ENCODE results near the gene STRADB. TPM values are rescaled to one million over a fixed set of nuclear protein-coding genes. Genes with fewer than 3 reads are reported as not detected.
"Not testable (repeated sequence)": the region's sequence is repeated elsewhere in the genome, so short reads cannot be mapped to it uniquely, and the experiment has no call there.

The STRADB gene
- total RNA-seq, 2 experiments from 2014 or later = 17.6 to 19.1 TPM

GRCh38 chr2:201414099-201415023, 37.2 kb upstream of the STRADB start:
- H3K27me3 Mint-ChIP-seq (ENCODE audit: low read depth) = no peaks in the 10 kb centered on the region
- H3K27ac Mint-ChIP-seq = no peak overlapping the region
- H3K36me3 Mint-ChIP-seq (ENCODE audit: low read depth) = peaks cover 4% of the 10 kb centered on the region
- peak; percentile 9 for DNase-seq
- H3K4me3 Mint-ChIP-seq = no peak overlapping the region
- intact Hi-C loops (cut with micrococcal nuclease) = loop anchor here (1.0 to 5.0 kb wide), 4 partner anchors 34 to 228 kb away; partner anchors contain the start of gene TMEM237
- CTCF ChIA-PET = interaction anchor here (0.6 to 1.2 kb wide), 6 partner anchors 33 to 300 kb away, joined by 3 to 6 read pairs (median 4); partner anchors contain the start of genes STRADB and TRAK2
- no peaks in the 10 kb centered on the region for H3K9me3 Mint-ChIP-seq
- H3K4me1 Mint-ChIP-seq (ENCODE audit: low read depth) = peaks cover 23% of the 10 kb centered on the region

- H3K27me3 Mint-ChIP-seq (ENCODE audit: low read depth) = no peaks in the 10 kb centered on the region
- no peaks in the 10 kb centered on the region for H3K9me3 Mint-ChIP-seq
- H3K4me1 Mint-ChIP-seq (ENCODE audit: low read depth) = peaks cover 30% of the 10 kb centered on the region
- H3K36me3 Mint-ChIP-seq (ENCODE audit: low read depth) = peaks cover 7% of the 10 kb centered on the region
- DNase-seq = no peak
- no peak overlapping the region for H3K4me3 Mint-ChIP-seq
- H3K27ac Mint-ChIP-seq = no peak overlapping the region
- intact Hi-C loops (cut with micrococcal nuclease) = loop anchor here (2.0 kb wide), 1 partner anchor 228 kb away; the partner anchor contains the start of gene TMEM237
- CTCF ChIA-PET = interaction anchor here (1.1 to 1.2 kb wide), 2 partner anchors 32 to 37 kb away, joined by 3 to 4 read pairs; partner anchors contain the start of genes STRADB and TRAK2
Measured at GRCh38 chr2:201415149-201415548, 36.4 kb upstream of the STRADB start.

- no peaks in the 10 kb centered on the region for H3K27me3 Mint-ChIP-seq (ENCODE audit: low read depth)
- peak; percentile 38 for DNase-seq
- CTCF ChIA-PET = no interaction called here
- no peaks in the 10 kb centered on the region for H3K9me3 Mint-ChIP-seq
- peaks cover 43% of the 10 kb centered on the region for H3K4me1 Mint-ChIP-seq (ENCODE audit: low read depth)
- no peak overlapping the region for H3K4me3 Mint-ChIP-seq
- peaks cover 5% of the 10 kb centered on the region for H3K36me3 Mint-ChIP-seq (ENCODE audit: low read depth)
- peak overlapping the region; percentile 16 for H3K27ac Mint-ChIP-seq
- intact Hi-C loops (cut with micrococcal nuclease) = no loop called here
Measured at GRCh38 chr2:201419057-201419635, 32.4 kb upstream of the STRADB start.

- peaks cover 5% of the 10 kb centered on the region for H3K36me3 Mint-ChIP-seq (ENCODE audit: low read depth)
Measured at GRCh38 chr2:201419986-201420385, 31.6 kb upstream of the STRADB start.

GRCh38 chr2:201420442-201421113, 31.0 kb upstream of the STRADB start:
- Mint-ChIP-seq H3K36me3 (ENCODE audit: low read depth) (peaks cover 5% of the 10 kb centered on the region), H3K9me3 (no peaks in the 10 kb centered on the region), H3K4me1 (ENCODE audit: low read depth) (peaks cover 50% of the 10 kb centered on the region), H3K27me3 (ENCODE audit: low read depth) (no peaks in the 10 kb centered on the region), H3K4me3 (no peak overlapping the region), H3K27ac (peak overlapping the region; percentile 65)
- no peak for DNase-seq
- CTCF ChIA-PET = no interaction called here
- intact Hi-C loops (cut with micrococcal nuclease) = loop anchor here (1.0 kb wide), 1 partner anchor 31 kb away; the partner anchor contains the start of genes STRADB and TRAK2

More at GRCh38 chr2:201419986-201420385, 31.6 kb upstream of the STRADB start:
- intact Hi-C loops (cut with micrococcal nuclease) = loop anchor here (1.0 kb wide), 1 partner anchor 31 kb away; the partner anchor contains the start of genes STRADB and TRAK2
- Mint-ChIP-seq H3K4me1 (ENCODE audit: low read depth) (peaks cover 49% of the 10 kb centered on the region), H3K27ac (peak overlapping the region; percentile 15), H3K27me3 (ENCODE audit: low read depth) (no peaks in the 10 kb centered on the region), H3K9me3 (no peaks in the 10 kb centered on the region), H3K4me3 (no peak overlapping the region)
- CTCF ChIA-PET = no interaction called here
- no peak for DNase-seq

- H3K4me3 Mint-ChIP-seq = no peak overlapping the region
- intact Hi-C loops (cut with micrococcal nuclease) = no loop called here
- peaks cover 22% of the 10 kb centered on the region for H3K4me1 Mint-ChIP-seq (ENCODE audit: low read depth)
- H3K27ac Mint-ChIP-seq = no peak overlapping the region
- CTCF ChIA-PET = interaction anchor here (0.9 kb wide), 1 partner anchor 12 kb away, joined by 3 read pairs; no protein-coding TSS in a partner anchor
- peaks cover 10% of the 10 kb centered on the region for H3K9me3 Mint-ChIP-seq
- peaks cover 1% of the 10 kb centered on the region for H3K36me3 Mint-ChIP-seq (ENCODE audit: low read depth)
- H3K27me3 Mint-ChIP-seq (ENCODE audit: low read depth) = no peaks in the 10 kb centered on the region
- no peak for DNase-seq
Measured at GRCh38 chr2:201425952-201426351, 25.6 kb upstream of the STRADB start.

- H3K4me3 Mint-ChIP-seq; CTCF ChIA-PET; intact Hi-C loops (cut with micrococcal nuclease); DNase-seq; H3K27ac Mint-ChIP-seq; H3K36me3 Mint-ChIP-seq (ENCODE audit: low read depth); H3K27me3 Mint-ChIP-seq (ENCODE audit: low read depth): not testable (repeated sequence)
- H3K4me1 Mint-ChIP-seq (ENCODE audit: low read depth) = peaks cover 31% of the 10 kb centered on the region
- peaks cover 10% of the 10 kb centered on the region for H3K9me3 Mint-ChIP-seq
Measured at GRCh38 chr2:201428366-201428765, 23.2 kb upstream of the STRADB start.

- peaks cover 36% of the 10 kb centered on the region for H3K4me1 Mint-ChIP-seq (ENCODE audit: low read depth)
- not testable (repeated sequence) for H3K27ac Mint-ChIP-seq
- CTCF ChIA-PET = interaction anchor here (1.3 kb wide), 1 partner anchor 21 kb away, joined by 3 read pairs; no protein-coding TSS in a partner anchor
Measured at GRCh38 chr2:201429835-201430234, 21.7 kb upstream of the STRADB start.

GRCh38 chr2:201430322-201430721, 21.2 kb upstream of the STRADB start:
- DNase-seq; H3K4me3 Mint-ChIP-seq; H3K27me3 Mint-ChIP-seq (ENCODE audit: low read depth); H3K27ac Mint-ChIP-seq; H3K36me3 Mint-ChIP-seq (ENCODE audit: low read depth): not testable (repeated sequence)
- CTCF ChIA-PET = interaction anchor here (1.3 kb wide), 1 partner anchor 20 kb away, joined by 3 read pairs; no protein-coding TSS in a partner anchor
- Mint-ChIP-seq H3K4me1 (ENCODE audit: low read depth) (peaks cover 37% of the 10 kb centered on the region), H3K9me3 (peaks cover 10% of the 10 kb centered on the region)
- intact Hi-C loops (cut with micrococcal nuclease) = loop anchor here (5.0 kb wide), 3 partner anchors 168 to 602 kb away; partner anchors contain the start of genes ALS2, CASP8 and FZD7

More at GRCh38 chr2:201429835-201430234, 21.7 kb upstream of the STRADB start:
- peaks cover 10% of the 10 kb centered on the region for H3K9me3 Mint-ChIP-seq
- not testable (repeated sequence) for H3K36me3 Mint-ChIP-seq (ENCODE audit: low read depth); DNase-seq; H3K4me3 Mint-ChIP-seq; H3K27me3 Mint-ChIP-seq (ENCODE audit: low read depth)
- intact Hi-C loops (cut with micrococcal nuclease) = loop anchor here (5.0 kb wide), 3 partner anchors 168 to 602 kb away; partner anchors contain the start of genes ALS2, CASP8 and FZD7

- H3K27ac Mint-ChIP-seq = peak overlapping the region; percentile 69
- CTCF ChIA-PET = interaction anchor here (0.6 to 1.5 kb wide), 3 partner anchors 20 to 278 kb away, joined by 3 read pairs; no protein-coding TSS in a partner anchor
- no peaks in the 10 kb centered on the region for H3K27me3 Mint-ChIP-seq (ENCODE audit: low read depth)
- no peak overlapping the region for H3K4me3 Mint-ChIP-seq
- intact Hi-C loops (cut with micrococcal nuclease) = loop anchor here (5.0 kb wide), 3 partner anchors 169 to 601 kb away; partner anchors contain the start of genes ALS2, CASP8 and FZD7
- peaks cover 1% of the 10 kb centered on the region for H3K36me3 Mint-ChIP-seq (ENCODE audit: low read depth)
- no peak for DNase-seq
- H3K9me3 Mint-ChIP-seq = peaks cover 10% of the 10 kb centered on the region
- H3K4me1 Mint-ChIP-seq (ENCODE audit: low read depth) = peaks cover 37% of the 10 kb centered on the region
Measured at GRCh38 chr2:201430839-201431238, 20.7 kb upstream of the STRADB start.

GRCh38 chr2:201432038-201432620, 19.4 kb upstream of the STRADB start:
- H3K9me3 Mint-ChIP-seq = peaks cover 10% of the 10 kb centered on the region
- H3K27ac Mint-ChIP-seq = peak overlapping the region; percentile 96
- intact Hi-C loops (cut with micrococcal nuclease) = loop anchor here (1.0 to 5.0 kb wide), 4 partner anchors 16 to 600 kb away; partner anchors contain the start of genes ALS2, CASP8 and FZD7
- peak overlapping the region; percentile 56 for H3K4me3 Mint-ChIP-seq
- CTCF ChIA-PET = interaction anchor here (0.6 to 1.5 kb wide), 2 partner anchors 200 to 498 kb away, joined by 3 to 4 read pairs; no protein-coding TSS in a partner anchor
- no peaks in the 10 kb centered on the region for H3K27me3 Mint-ChIP-seq (ENCODE audit: low read depth)
- peaks cover 4% of the 10 kb centered on the region for H3K36me3 Mint-ChIP-seq (ENCODE audit: low read depth)
- peaks cover 45% of the 10 kb centered on the region for H3K4me1 Mint-ChIP-seq (ENCODE audit: low read depth)
- DNase-seq = no peak
